ENCODE results near the gene TMEM63A.

DNA sequence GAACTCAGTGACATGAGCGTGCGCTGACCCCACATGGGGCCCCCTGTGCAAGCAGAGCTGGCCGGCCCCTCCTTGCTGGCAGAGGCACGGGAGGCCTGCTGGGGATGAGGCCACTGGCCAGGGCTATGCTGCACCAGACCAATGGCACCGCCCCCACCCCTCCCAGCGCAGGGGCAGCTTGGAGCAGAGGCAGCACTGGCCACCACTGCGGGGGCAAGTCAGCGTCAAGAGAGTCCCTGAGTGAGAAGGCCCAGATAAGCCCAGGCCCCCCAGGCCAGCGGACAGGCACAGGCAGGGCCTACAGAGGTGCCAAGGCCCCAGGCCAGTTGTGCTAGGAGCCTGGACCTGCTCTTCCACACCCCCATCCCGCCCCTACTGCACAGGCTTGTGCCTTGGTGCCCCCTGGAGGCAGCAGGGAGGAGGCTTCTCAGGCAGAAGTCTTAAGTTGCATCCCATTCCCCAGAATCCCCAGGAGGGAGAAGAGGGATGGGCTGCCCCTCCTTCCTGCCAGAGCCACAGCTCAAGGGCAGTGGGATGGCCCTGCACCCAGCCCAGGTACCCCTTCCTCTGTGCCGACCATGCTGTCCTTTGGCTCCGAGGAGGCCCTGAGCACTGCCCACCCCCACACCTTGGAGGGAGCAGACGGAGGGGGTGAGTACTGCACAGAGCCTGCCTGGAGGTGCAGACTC is 36.5 kb downstream of the TMEM63A start:
- TF ChIP-seq, protein P1, sequence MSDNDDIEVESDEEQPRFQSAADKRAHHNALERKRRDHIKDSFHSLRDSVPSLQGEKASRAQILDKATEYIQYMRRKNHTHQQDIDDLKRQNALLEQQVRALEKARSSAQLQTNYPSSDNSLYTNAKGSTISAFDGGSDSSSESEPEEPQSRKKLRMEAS (IDR thresholded peaks at IDR 0.05; ENCODE audit: insufficient read depth, insufficient read length) = no peak
- TF ChIP-seq CTCF (IDR thresholded peaks at IDR 0.05; ENCODE audit: extremely low read depth in 1 of 2, insufficient read depth in 1 of 2, low read depth in 1 of 2, low read length in 2 of 2) = peak; percentile 72 to 91
- TF ChIP-seq POLR2A (IDR thresholded peaks at IDR 0.05; ENCODE audit: low read depth, low read length) = no peak
- no peak for TF ChIP-seq EZH2 (IDR thresholded peaks at IDR 0.05; ENCODE audit: borderline replicate concordance, low read depth, low read length, severe bottlenecking)
- no peak for TF ChIP-seq POLR2AphosphoS5 (IDR thresholded peaks at IDR 0.05; ENCODE audit: insufficient read depth, low read depth, low read length)
- TF ChIP-seq JUN (IDR thresholded peaks at IDR 0.05; ENCODE audit: borderline replicate concordance, insufficient read depth, insufficient read length, low read depth) = no peak
- no peak for TF ChIP-seq MYC (IDR thresholded peaks at IDR 0.05; ENCODE audit: low read depth, low read length)

Measured in endothelial cell of umbilical vein (primary cell).